GM19452 (cell line): ENCODE measurements around the gene RPS6KA4.

Source experiments
- ATAC-seq: cut with Tn5 transposase; IDR thresholded peaks from one replicate; pipeline ENCODE4 v1.9.1; 2021; ENCODE audit not compliant: unreplicated experiment

RPS6KA4 gene

GRCh38 chr11:64362339-64362738 is 3.4 kb downstream of the RPS6KA4 start:
- ATAC-seq = no peak

- no peak for ATAC-seq
Observed at GRCh38 chr11:64364435-64364834, 5.5 kb downstream of the RPS6KA4 start.

- no peak for ATAC-seq
Observed at GRCh38 chr11:64364911-64365310, 5.9 kb downstream of the RPS6KA4 start.

GRCh38 chr11:64366751-64367150 is 7.8 kb downstream of the RPS6KA4 start:
- ATAC-seq = no peak

GRCh38 chr11:64367931-64368672 is 9.1 kb downstream of the RPS6KA4 start:
- ATAC-seq = no peak

- no peak for ATAC-seq
Observed at GRCh38 chr11:64368673-64369074, 9.7 kb downstream of the RPS6KA4 start.

GRCh38 chr11:64369440-64370421 is 10.8 kb downstream of the RPS6KA4 start:
- no peak for ATAC-seq

- ATAC-seq = no peak
Observed at GRCh38 chr11:64371201-64371600, 12.2 kb downstream of the RPS6KA4 start.

- ATAC-seq = no peak
Observed at GRCh38 chr11:64372021-64372420, 13.1 kb downstream of the RPS6KA4 start.

GRCh38 chr11:64372802-64373597 is 14.0 kb downstream of the RPS6KA4 start:
- ATAC-seq = no peak

GRCh38 chr11:64373598-64373974 is 14.6 kb downstream of the RPS6KA4 start:
- no peak for ATAC-seq

GRCh38 chr11:64376071-64376470 is 17.1 kb downstream of the RPS6KA4 start:
- ATAC-seq = no peak

- ATAC-seq = no peak
Observed at GRCh38 chr11:64378335-64378880, 19.4 kb downstream of the RPS6KA4 start.

- no peak for ATAC-seq
Observed at GRCh38 chr11:64379160-64379559, 20.2 kb downstream of the RPS6KA4 start.

- ATAC-seq = no peak
Observed at GRCh38 chr11:64379817-64380709, 21.1 kb downstream of the RPS6KA4 start.

- no peak for ATAC-seq
Observed at GRCh38 chr11:64381350-64381749, 22.4 kb downstream of the RPS6KA4 start.

GRCh38 chr11:64382047-64382446 is 23.1 kb downstream of the RPS6KA4 start:
- ATAC-seq = no peak

GRCh38 chr11:64382586-64382985 is 23.6 kb downstream of the RPS6KA4 start:
- ATAC-seq = no peak

- ATAC-seq = no peak
Observed at GRCh38 chr11:64383580-64383979, 24.6 kb downstream of the RPS6KA4 start.
